BLaER1 (cell line): ENCODE results near the gene PIP5K1B.

ENCODE experiments used
- H3K27ac ChIP-seq: shearing (Covaris generic); formaldehyde crosslinking; 2 replicates; pipeline ENCODE4 v1.8.1; 2022
- H3K27me3 ChIP-seq: shearing (Covaris generic); formaldehyde crosslinking; 2 replicates; pipeline ENCODE4 v1.8.1; 2022
- H3K36me3 ChIP-seq: shearing (Covaris generic); formaldehyde crosslinking; 2 replicates; pipeline ENCODE4 v1.8.1; 2022
- H3K4me1 ChIP-seq: shearing (Covaris generic); formaldehyde crosslinking; 2 replicates; pipeline ENCODE4 v1.8.1; 2022
- H3K4me2 ChIP-seq: shearing (Covaris generic); formaldehyde crosslinking; 2 replicates; pipeline ENCODE4 v1.8.1; 2022
- H3K4me3 ChIP-seq: shearing (Covaris generic); formaldehyde crosslinking; 2 replicates; pipeline ENCODE4 v1.8.1; 2022
- H3K9ac ChIP-seq: shearing (Covaris generic); formaldehyde crosslinking; 2 replicates; pipeline ENCODE4 v1.8.1; 2022
- H3K9me3 ChIP-seq: shearing (Covaris generic); formaldehyde crosslinking; 2 replicates; pipeline ENCODE4 v1.8.1; 2022
- H4K20me1 ChIP-seq: shearing (Covaris generic); formaldehyde crosslinking; 2 replicates; pipeline ENCODE4 v1.8.1; 2022
- Cebpa-rat ChIP-seq: shearing (Covaris generic); IDR thresholded peaks from 2 replicates; pipeline ENCODE4 v1.8.1; 2022

PIP5K1B gene

DNA sequence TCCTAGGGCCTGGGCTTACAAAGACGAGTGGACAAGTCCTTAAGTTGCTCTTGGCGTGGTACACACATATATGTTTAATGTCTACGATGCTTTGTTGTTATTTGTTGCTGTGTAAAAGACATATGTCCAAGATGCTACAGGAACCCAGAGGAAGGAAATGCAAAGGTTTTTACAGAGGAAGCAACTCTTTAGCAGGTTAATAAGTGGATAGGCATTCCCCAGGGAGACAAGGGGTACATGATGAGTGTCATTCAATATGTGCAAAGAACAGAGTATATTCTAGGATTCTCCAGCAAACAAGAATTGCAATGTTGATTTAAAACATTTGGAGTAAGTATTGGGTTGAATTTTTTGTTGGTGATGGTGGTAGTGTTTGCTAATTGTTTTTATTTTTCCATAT, 92.1 kb downstream of the PIP5K1B start:
- no peak overlapping the region for H3K9ac ChIP-seq
- no peak overlapping the region for H3K4me3 ChIP-seq
- no peak for TF ChIP-seq Cebpa-rat
- no peaks in the 10 kb centered on the region for H3K9me3 ChIP-seq
- no peaks in the 10 kb centered on the region for H4K20me1 ChIP-seq
- no peak overlapping the region for H3K4me2 ChIP-seq
- no peak overlapping the region for H3K27ac ChIP-seq
- H3K36me3 ChIP-seq: no peaks in the 10 kb centered on the region
- H3K27me3 ChIP-seq: no peaks in the 10 kb centered on the region
- peaks cover 4% of the 10 kb centered on the region; the same call in 1 of the 2 replicates for H3K4me1 ChIP-seq

- Histone ChIP-seq H3K4me1 (peaks cover 9% of the 10 kb centered on the region; the same call in 1 of the 2 replicates), H3K27me3 (no peaks in the 10 kb centered on the region), H3K9me3 (no peaks in the 10 kb centered on the region), H3K9ac (no peak overlapping the region), H4K20me1 (no peaks in the 10 kb centered on the region), H3K36me3 (no peaks in the 10 kb centered on the region), H3K27ac (no peak overlapping the region), H3K4me3 (no peak overlapping the region), H3K4me2 (no peak overlapping the region)
- no peak for TF ChIP-seq Cebpa-rat
Observed at GRCh38 chr9:68798423-68798822, 93.4 kb downstream of the PIP5K1B start.

- Histone ChIP-seq H3K4me2 (no peak overlapping the region), H3K27ac (no peak overlapping the region), H3K9me3 (no peaks in the 10 kb centered on the region), H3K9ac (no peak overlapping the region), H3K27me3 (no peaks in the 10 kb centered on the region), H3K4me1 (peaks cover 14% of the 10 kb centered on the region), H3K36me3 (no peaks in the 10 kb centered on the region), H3K4me3 (no peak overlapping the region), H4K20me1 (no peaks in the 10 kb centered on the region)
- no peak for TF ChIP-seq Cebpa-rat
Observed at GRCh38 chr9:68800836-68801235, 95.8 kb downstream of the PIP5K1B start.

DNA sequence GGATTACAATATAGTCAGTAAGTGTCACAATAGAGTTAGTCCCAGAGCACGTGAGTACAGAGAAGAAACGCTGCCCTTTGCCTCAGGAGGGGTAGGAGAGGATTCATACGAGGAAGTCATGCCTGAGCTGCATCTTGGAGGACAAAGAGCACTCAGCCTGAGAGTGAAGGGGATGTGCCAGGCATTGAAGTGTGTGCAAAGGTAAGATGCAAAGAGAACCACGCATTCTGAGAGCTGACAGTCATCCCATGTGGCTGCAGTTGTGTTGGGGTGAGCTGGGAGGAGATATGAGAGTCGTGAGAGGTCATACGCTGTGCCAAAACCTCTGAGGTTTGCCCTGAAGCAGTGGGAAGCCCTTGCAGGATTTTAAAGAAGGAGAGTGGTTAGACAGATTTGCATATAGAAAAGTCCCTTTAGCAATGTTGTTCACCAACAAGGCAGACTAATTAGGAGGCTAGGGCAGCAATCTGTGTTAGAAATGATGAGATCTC, 97.5 kb downstream of the PIP5K1B start:
- Histone ChIP-seq H3K27me3 (no peaks in the 10 kb centered on the region), H3K4me3 (no peak overlapping the region), H3K36me3 (no peaks in the 10 kb centered on the region), H4K20me1 (no peaks in the 10 kb centered on the region), H3K9me3 (no peaks in the 10 kb centered on the region), H3K4me2 (no peak overlapping the region; the same call in 1 of the 2 replicates), H3K27ac (no peak overlapping the region), H3K9ac (no peak overlapping the region), H3K4me1 (peaks cover 27% of the 10 kb centered on the region)
- no peak for TF ChIP-seq Cebpa-rat

DNA sequence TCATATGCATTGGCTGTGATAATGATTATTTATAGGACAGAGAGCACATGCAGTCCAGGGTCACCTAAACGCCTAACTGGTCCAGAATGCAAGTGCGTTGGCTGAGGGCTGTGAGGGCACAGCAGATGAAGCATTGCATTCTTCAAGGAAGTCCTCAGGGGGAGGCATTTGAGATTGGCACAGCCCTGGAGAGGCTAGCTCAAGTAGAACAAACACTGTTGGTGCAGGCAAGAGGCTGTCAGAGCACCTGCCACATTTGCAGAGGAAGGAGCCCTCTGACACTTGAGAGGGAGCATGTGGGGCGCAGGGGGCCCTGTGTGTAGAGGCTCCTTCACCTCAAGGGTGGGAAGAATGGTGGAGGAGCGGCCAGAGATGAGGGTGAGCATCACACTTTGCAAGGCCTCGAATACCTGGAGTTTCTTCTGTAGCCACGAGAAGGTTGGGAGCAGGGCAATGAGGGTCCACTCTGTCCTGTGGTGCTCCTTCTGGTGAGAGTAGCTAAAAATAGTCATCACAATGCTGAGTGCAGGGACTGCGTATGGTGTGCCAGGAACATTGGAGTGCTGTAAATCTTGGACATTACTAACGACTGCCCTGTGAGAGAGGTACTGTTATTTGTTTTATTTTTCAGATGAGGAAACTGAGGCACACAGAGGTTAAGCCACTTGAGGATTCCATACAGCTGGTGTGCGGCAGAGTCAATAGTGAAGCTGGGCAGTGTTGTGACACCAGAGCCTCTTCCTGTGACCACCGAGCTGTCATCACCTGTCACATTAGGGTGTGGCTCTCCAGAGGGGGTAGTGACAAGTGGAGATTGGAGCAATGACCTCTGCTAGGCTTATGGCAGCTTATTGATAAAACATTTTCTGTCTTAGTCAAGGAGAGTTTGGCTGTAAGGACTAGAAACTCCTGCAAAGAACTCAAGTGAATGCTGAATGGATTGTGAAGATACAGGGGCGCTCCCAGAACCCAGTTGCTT, 100.2 kb downstream of the PIP5K1B start:
- no peaks in the 10 kb centered on the region for H3K27me3 ChIP-seq
- H3K4me3 ChIP-seq: no peak overlapping the region
- no peaks in the 10 kb centered on the region for H3K9me3 ChIP-seq
- peak overlapping the region; percentile 47; the same call in 1 of the 2 replicates for H3K4me2 ChIP-seq
- no peaks in the 10 kb centered on the region for H3K36me3 ChIP-seq
- no peak overlapping the region for H3K9ac ChIP-seq
- H3K4me1 ChIP-seq: peaks cover 28% of the 10 kb centered on the region
- no peak overlapping the region for H3K27ac ChIP-seq
- TF ChIP-seq Cebpa-rat: no peak
- no peaks in the 10 kb centered on the region for H4K20me1 ChIP-seq

DNA sequence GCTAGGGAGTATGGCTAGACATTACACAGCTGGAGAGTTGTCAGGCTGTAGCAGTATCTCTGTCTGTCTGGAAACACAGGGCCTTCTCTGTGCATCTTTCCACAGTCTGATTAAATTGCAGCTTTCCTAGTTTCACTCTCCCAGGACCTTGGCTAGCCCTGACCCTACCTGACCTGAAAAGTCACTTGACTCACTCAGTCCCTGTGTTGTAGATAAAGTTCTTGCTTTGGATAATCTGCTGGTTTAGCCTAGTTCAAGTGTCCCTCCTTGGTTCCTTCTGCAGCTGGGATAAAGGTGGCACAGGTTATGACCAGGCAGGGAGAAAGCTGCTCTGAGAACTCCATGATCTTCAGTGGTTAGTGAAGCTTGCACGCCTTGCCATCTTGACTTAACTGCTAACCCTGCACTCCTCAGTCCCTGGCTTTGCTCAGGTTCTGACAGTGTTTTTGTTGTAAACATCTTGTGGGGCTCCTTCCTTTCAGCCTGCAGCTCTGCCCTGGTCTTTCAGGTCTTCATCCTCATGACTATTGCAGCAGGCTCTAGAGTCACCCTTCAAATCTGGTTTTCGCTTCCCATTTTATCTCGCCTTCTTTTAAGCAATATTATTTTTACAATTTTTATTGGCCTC, 101.0 kb downstream of the PIP5K1B start:
- Histone ChIP-seq H3K36me3 (no peaks in the 10 kb centered on the region), H3K4me2 (peak overlapping the region; percentile 47), H3K27me3 (no peaks in the 10 kb centered on the region), H3K9me3 (no peaks in the 10 kb centered on the region), H3K27ac (no peak overlapping the region), H3K9ac (no peak overlapping the region), H3K4me3 (no peak overlapping the region), H4K20me1 (no peaks in the 10 kb centered on the region), H3K4me1 (peaks cover 28% of the 10 kb centered on the region)
- TF ChIP-seq Cebpa-rat: no peak

- no peaks in the 10 kb centered on the region for H3K27me3 ChIP-seq
- H4K20me1 ChIP-seq: no peaks in the 10 kb centered on the region
- H3K9ac ChIP-seq: no peak overlapping the region
- TF ChIP-seq Cebpa-rat: no peak
- no peaks in the 10 kb centered on the region for H3K9me3 ChIP-seq
- H3K4me3 ChIP-seq: no peak overlapping the region
- no peaks in the 10 kb centered on the region for H3K36me3 ChIP-seq
- H3K4me2 ChIP-seq: no peak overlapping the region
- no peak overlapping the region for H3K27ac ChIP-seq
- peaks cover 23% of the 10 kb centered on the region for H3K4me1 ChIP-seq
Observed at GRCh38 chr9:68808338-68808890, 103.4 kb downstream of the PIP5K1B start.

GRCh38 chr9:68817079-68817875, 112.2 kb downstream of the PIP5K1B start:
- no peaks in the 10 kb centered on the region for H3K27me3 ChIP-seq
- H3K4me2 ChIP-seq: no peak overlapping the region
- H3K9ac ChIP-seq: no peak overlapping the region
- H3K9me3 ChIP-seq: no peaks in the 10 kb centered on the region
- H3K27ac ChIP-seq: no peak overlapping the region
- no peaks in the 10 kb centered on the region for H4K20me1 ChIP-seq
- H3K36me3 ChIP-seq: no peaks in the 10 kb centered on the region
- no peaks in the 10 kb centered on the region for H3K4me1 ChIP-seq
- H3K4me3 ChIP-seq: no peak overlapping the region
- TF ChIP-seq Cebpa-rat: no peak

DNA sequence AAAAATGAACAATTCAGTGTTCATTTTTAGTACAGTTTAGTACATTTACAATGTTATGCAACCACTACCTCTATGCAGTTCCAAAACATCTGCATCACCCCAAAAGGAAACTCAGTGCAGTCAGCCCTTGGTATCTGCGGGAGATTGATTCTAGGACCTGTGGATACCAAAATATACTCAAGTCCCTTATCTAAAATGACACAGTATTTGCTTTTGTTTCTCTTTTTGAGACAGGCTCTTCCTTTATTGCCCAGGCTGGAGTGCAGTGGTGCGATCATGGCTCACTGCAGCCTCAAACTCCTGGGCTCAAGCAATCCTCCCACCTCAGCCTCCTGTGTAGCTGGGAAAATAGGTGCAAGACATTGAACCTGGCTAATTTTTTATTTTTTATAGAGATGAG, 114.0 kb downstream of the PIP5K1B start:
- Histone ChIP-seq H3K9ac (no peak overlapping the region), H3K36me3 (no peaks in the 10 kb centered on the region), H4K20me1 (no peaks in the 10 kb centered on the region), H3K4me1 (0 out of 2 replicates have a peak, but pooled peaks cover 5% of the 10 kb centered on the region), H3K4me3 (no peak overlapping the region), H3K4me2 (no peak overlapping the region), H3K27ac (no peak overlapping the region), H3K27me3 (no peaks in the 10 kb centered on the region), H3K9me3 (no peaks in the 10 kb centered on the region)
- no peak for TF ChIP-seq Cebpa-rat
